Esophagus squamous epithelium (tissue), 4 donors: ENCODE results near the gene CST9.
"Not testable (repeated sequence)": the region's sequence is repeated elsewhere in the genome, so short reads cannot be mapped to it uniquely, and the experiment has no call there.

Experiments
- POLR2A ChIP-seq, 4 donors: fragments of 450-650 bp; IDR thresholded peaks; one replicate each; pipeline ENCODE4 v1.6.1; 2017; ENCODE audit warnings: antibody characterized with exemption in 4 of 4, mild to moderate bottlenecking in 4 of 4, moderate library complexity in 3 of 4
- TF ChIP-seq, protein P1 (sequence below), 6 experiments: fragments of 450-650 bp in 4 of 6; fragments of 200-600 bp in 2 of 6; sonication (generic) in 2 of 6; IDR thresholded peaks; one replicate each; pipeline ENCODE4 v1.5.1; 2016 to 2019; ENCODE audit warnings: antibody characterized with exemption in 6 of 6, mild to moderate bottlenecking in 4 of 6, moderate library complexity in 4 of 6

DNA sequence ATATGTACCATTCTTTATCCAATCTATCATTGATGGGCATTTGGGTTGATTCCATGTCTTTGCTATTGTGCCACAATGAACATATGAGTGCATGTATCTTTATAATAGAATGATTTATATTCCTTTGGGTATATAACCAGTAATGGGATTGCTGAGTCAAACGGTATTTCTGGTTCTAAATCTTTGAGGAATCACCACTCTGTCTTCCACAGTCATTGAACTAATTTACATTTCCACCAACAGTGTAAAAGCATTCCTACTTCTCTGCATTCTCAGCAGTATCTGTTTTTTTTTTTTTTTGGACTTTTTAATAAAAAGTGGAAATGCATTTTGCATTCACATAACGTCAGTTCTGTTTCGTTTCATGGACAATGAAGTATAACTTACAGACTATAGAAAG is 16.7 kb upstream of the CST9 start:
- not testable (repeated sequence) for TF ChIP-seq POLR2A (IDR thresholded peaks at IDR 0.05)
- TF ChIP-seq, protein P1, sequence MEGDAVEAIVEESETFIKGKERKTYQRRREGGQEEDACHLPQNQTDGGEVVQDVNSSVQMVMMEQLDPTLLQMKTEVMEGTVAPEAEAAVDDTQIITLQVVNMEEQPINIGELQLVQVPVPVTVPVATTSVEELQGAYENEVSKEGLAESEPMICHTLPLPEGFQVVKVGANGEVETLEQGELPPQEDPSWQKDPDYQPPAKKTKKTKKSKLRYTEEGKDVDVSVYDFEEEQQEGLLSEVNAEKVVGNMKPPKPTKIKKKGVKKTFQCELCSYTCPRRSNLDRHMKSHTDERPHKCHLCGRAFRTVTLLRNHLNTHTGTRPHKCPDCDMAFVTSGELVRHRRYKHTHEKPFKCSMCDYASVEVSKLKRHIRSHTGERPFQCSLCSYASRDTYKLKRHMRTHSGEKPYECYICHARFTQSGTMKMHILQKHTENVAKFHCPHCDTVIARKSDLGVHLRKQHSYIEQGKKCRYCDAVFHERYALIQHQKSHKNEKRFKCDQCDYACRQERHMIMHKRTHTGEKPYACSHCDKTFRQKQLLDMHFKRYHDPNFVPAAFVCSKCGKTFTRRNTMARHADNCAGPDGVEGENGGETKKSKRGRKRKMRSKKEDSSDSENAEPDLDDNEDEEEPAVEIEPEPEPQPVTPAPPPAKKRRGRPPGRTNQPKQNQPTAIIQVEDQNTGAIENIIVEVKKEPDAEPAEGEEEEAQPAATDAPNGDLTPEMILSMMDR (IDR thresholded peaks at IDR 0.05) = not testable (repeated sequence)
